Thyroid gland (tissue), 4 donors: Measurements from ENCODE around the gene ANKRD34B. TPM values are rescaled to one million over a fixed set of nuclear protein-coding genes. Genes with fewer than 3 reads are reported as not detected.

Source experiments
- DNase-seq, 2 donors: peaks; one replicate each; pipeline ENCODE4 v3.0.0-alpha.2; 2019
- H3K27ac ChIP-seq, 3 donors: fragments of 200-600 bp; sonication (generic); 1 replicate in 2 of 3; 2 replicates in 1 of 3; pipeline ENCODE4 v1.5.1; 2016 to 2019; ENCODE audit warnings: mild to moderate bottlenecking in 1 of 3, moderate library complexity in 1 of 3
- H3K27me3 ChIP-seq: fragments of 200-600 bp; sonication (generic); one replicate; pipeline ENCODE4 v1.5.1; 2019
- H3K36me3 ChIP-seq, 2 donors: fragments of 200-600 bp; sonication (generic); one replicate each; pipeline ENCODE4 v1.5.1; 2016 to 2019
- H3K4me1 ChIP-seq, 2 donors: fragments of 200-600 bp; sonication (generic); one replicate each; pipeline ENCODE4 v1.5.1; 2017 to 2019
- H3K4me3 ChIP-seq, 3 donors: fragments of 200-600 bp; sonication (generic); replicated peaks in 1 of 3; 1 replicate in 2 of 3; 2 replicates in 1 of 3; pipeline ENCODE4 v1.5.1; 2016; ENCODE audit warnings: mild to moderate bottlenecking in 1 of 3
- H3K9me3 ChIP-seq: fragments of 200-600 bp; sonication (generic); one replicate; pipeline ENCODE4 v1.5.1; 2017
- POLR2A ChIP-seq, 2 donors: fragments of 450-650 bp; IDR thresholded peaks; one replicate each; pipeline ENCODE4 v1.6.1; 2017; ENCODE audit warnings: antibody characterized with exemption in 2 of 2, mild to moderate bottlenecking in 2 of 2, moderate library complexity in 1 of 2
- WGBS, 2 donors: methylation state at CpG; one replicate each; pipeline ENCODE4 v1.1.5; 2017; 5-methylcytosine and 5-hydroxymethylcytosine counted together
- intact Hi-C: fragments of 100-400 bp; cut with DNase I; formaldehyde crosslinking; loops from one replicate; pipeline ENCODE4 v1.15.1; 2023
- total RNA-seq, 4 donors: library from RNA; depleted of rRNA; stranded (reverse); fragments of >200 nt; gene quantifications; one replicate each; pipeline ENCODE4 v1.2.3, GENCODE V29; 2016
- TF ChIP-seq, protein P1 (sequence below), 6 experiments: fragments of 200-600 bp in 3 of 6; fragments of 450-650 bp in 3 of 6; sonication (generic) in 3 of 6; IDR thresholded peaks; one replicate each; pipeline ENCODE4 v1.5.1; 2016 to 2019; ENCODE audit warnings: antibody characterized with exemption in 6 of 6, mild to moderate bottlenecking in 2 of 6, inconsistent platforms in 1 of 6, moderate library complexity in 1 of 6

ANKRD34B gene
- total RNA-seq, 4 donors from 2014 or later = not detected

GRCh38 chr5:80576383-80576782 lies 6.3 kb upstream of the ANKRD34B start:
- Histone ChIP-seq H3K9me3 (no peaks in the 10 kb centered on the region), H3K4me1 (no peaks in the 10 kb centered on the region), H3K36me3 (no peaks in the 10 kb centered on the region), H3K27ac (no peak overlapping the region), H3K27me3 (no peaks in the 10 kb centered on the region), H3K4me3 (no peak overlapping the region)
- TF ChIP-seq, protein P1, sequence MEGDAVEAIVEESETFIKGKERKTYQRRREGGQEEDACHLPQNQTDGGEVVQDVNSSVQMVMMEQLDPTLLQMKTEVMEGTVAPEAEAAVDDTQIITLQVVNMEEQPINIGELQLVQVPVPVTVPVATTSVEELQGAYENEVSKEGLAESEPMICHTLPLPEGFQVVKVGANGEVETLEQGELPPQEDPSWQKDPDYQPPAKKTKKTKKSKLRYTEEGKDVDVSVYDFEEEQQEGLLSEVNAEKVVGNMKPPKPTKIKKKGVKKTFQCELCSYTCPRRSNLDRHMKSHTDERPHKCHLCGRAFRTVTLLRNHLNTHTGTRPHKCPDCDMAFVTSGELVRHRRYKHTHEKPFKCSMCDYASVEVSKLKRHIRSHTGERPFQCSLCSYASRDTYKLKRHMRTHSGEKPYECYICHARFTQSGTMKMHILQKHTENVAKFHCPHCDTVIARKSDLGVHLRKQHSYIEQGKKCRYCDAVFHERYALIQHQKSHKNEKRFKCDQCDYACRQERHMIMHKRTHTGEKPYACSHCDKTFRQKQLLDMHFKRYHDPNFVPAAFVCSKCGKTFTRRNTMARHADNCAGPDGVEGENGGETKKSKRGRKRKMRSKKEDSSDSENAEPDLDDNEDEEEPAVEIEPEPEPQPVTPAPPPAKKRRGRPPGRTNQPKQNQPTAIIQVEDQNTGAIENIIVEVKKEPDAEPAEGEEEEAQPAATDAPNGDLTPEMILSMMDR (IDR thresholded peaks at IDR 0.05) = no peak
- DNase-seq = no peak
- intact Hi-C loops = no loop called here
- WGBS, 2 donors = 84 to 89% methylated on average over 5 of the region's 5 CpGs

- DNase-seq = no peak
- no peak overlapping the region for H3K27ac ChIP-seq
- TF ChIP-seq, protein P1 (IDR thresholded peaks at IDR 0.05) = no peak
- TF ChIP-seq POLR2A (IDR thresholded peaks at IDR 0.05) = no peak
- H3K4me1 ChIP-seq = peaks cover 0 to 15% of the 10 kb centered on the region in 2 donors
- 80 to 81% methylated on average over 3 of the region's 3 CpGs for WGBS, 2 donors
- H3K4me3 ChIP-seq = no peak overlapping the region
- no peaks in the 10 kb centered on the region for H3K36me3 ChIP-seq
- H3K9me3 ChIP-seq = no peaks in the 10 kb centered on the region
- intact Hi-C loops = no loop called here
- H3K27me3 ChIP-seq = peaks cover 8% of the 10 kb centered on the region
Observed at GRCh38 chr5:80573062-80573461, 3.0 kb upstream of the ANKRD34B start.

GRCh38 chr5:80569086-80569960 lies 757 bp downstream of the ANKRD34B start:
- no peak overlapping the region for H3K27ac ChIP-seq
- intact Hi-C loops = no loop called here
- peaks cover 8% of the 10 kb centered on the region for H3K27me3 ChIP-seq
- H3K4me3 ChIP-seq = peak overlapping the region in 1 of 3 donors; percentile 6
- no peak for DNase-seq
- no peaks in the 10 kb centered on the region for H3K36me3 ChIP-seq
- H3K4me1 ChIP-seq = peaks cover 0 to 15% of the 10 kb centered on the region in 2 donors
- WGBS, 2 donors = 2 to 5% methylated on average over 24 to 37 of the region's 89 CpGs
- no peak for TF ChIP-seq POLR2A (IDR thresholded peaks at IDR 0.05)
- TF ChIP-seq, protein P1 (IDR thresholded peaks at IDR 0.05) = no peak
- no peaks in the 10 kb centered on the region for H3K9me3 ChIP-seq

GRCh38 chr5:80568251-80568650 lies 1.8 kb downstream of the ANKRD34B start:
- no peak overlapping the region for H3K27ac ChIP-seq
- DNase-seq = no peak
- intact Hi-C loops = no loop called here
- no peaks in the 10 kb centered on the region for H3K36me3 ChIP-seq
- H3K4me1 ChIP-seq = peaks cover 0 to 15% of the 10 kb centered on the region in 2 donors
- H3K27me3 ChIP-seq = peaks cover 8% of the 10 kb centered on the region
- TF ChIP-seq POLR2A (IDR thresholded peaks at IDR 0.05) = no peak
- TF ChIP-seq, protein P1 (IDR thresholded peaks at IDR 0.05) = no peak
- no peaks in the 10 kb centered on the region for H3K9me3 ChIP-seq
- no peak overlapping the region for H3K4me3 ChIP-seq
- WGBS, 2 donors = 59 to 65% methylated on average over 6 of the region's 6 CpGs

DNA sequence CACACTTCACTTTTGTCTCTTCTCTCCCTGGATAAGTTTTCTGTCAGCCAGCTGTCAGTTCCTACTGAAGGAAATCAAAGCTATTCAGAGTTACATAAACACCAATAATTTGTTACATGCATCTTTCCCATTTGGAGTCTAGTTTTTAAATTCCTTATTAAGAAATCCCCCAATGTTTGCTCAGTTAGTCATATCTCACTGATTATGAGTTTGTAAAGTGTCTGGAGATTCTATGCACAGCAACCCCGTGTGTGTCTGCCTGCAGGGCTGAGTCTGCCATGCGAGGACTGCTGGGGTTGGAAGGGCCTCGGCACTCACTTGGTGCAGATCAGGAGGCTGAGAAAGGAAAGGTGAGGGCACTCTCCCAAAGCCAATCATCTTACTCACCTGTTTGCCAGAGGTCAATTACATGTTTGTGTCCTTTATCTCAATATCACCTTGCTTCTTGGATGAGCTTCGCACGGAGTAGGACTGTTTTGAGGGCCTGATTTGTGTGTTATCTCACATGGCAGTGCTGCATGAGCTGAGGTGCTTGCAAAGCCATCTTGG lies 3.3 kb downstream of the ANKRD34B start:
- intact Hi-C loops = no loop called here
- DNase-seq = no peak
- H3K27ac ChIP-seq = no peak overlapping the region
- H3K4me3 ChIP-seq = no peak overlapping the region
- peaks cover 8% of the 10 kb centered on the region for H3K27me3 ChIP-seq
- TF ChIP-seq, protein P1 (IDR thresholded peaks at IDR 0.05) = no peak
- no peak for TF ChIP-seq POLR2A (IDR thresholded peaks at IDR 0.05)
- no peaks in the 10 kb centered on the region for H3K36me3 ChIP-seq
- peaks cover 0 to 15% of the 10 kb centered on the region in 2 donors for H3K4me1 ChIP-seq
- WGBS, 2 donors = 64 to 77% methylated on average over 5 of the region's 5 CpGs
- no peaks in the 10 kb centered on the region for H3K9me3 ChIP-seq
